Bladder microvascular endothelial cell (primary cell): ENCODE measurements around the gene DYSF. TPM values are rescaled to one million over a fixed set of nuclear protein-coding genes. Genes with fewer than 3 reads are reported as not detected.

Experiments
- total RNA-seq: library from RNA; depleted of rRNA; stranded (reverse); fragments of >200 nt; gene quantifications from 2 replicates; pipeline ENCODE4 v1.2.3, GENCODE V29; 2014

Gene DYSF
- 166 and 175 TPM in 2 replicates for total RNA-seq

DNA sequence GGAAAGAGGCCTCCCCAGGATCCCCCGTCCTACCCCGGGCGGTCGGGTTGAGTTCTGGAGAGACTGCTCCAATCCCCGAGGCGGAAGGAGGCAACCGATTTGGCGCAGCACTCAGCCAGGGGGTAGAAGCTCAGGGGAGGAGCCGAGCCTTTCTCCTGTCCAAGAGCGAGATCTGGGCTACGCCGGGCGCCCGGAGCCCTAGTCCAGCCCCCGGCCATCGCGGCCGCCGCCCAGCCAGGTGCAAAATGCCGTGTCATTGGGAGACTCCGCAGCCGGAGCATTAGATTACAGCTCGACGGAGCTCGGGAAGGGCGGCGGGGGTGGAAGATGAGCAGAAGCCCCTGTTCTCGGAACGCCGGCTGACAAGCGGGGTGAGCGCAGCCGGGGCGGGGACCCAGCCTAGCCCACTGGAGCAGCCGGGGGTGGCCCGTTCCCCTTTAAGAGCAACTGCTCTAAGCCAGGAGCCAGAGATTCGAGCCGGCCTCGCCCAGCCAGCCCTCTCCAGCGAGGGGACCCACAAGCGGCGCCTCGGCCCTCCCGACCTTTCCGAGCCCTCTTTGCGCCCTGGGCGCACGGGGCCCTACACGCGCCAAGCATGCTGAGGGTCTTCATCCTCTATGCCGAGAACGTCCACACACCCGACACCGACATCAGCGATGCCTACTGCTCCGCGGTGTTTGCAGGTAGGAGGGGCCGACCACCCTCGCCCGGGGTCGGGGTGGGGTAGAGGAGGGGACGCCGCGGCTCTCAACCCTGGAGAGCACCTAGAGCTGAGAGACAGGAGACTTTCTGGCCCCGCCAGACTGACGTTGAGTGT lies at the start of gene DYSF:
TSS of gene DYSF (plus strand) at position 158 of the 817 bp plus-strand sequence.

Other genes with a start within 250 kb of the DYSF start
- 0.65 and 1.8 TPM in 2 replicates for gene PAIP2B, start 226.5 kb upstream of the DYSF start, total RNA-seq
- gene ZNF638, start 121.8 kb upstream of the DYSF start, total RNA-seq = 71.4 and 187 TPM in 2 replicates